OCI-LY7 (cell line): ENCODE results near the gene OR5D13. TPM values are rescaled to one million over a fixed set of nuclear protein-coding genes. Genes with fewer than 3 reads are reported as not detected.

Experiments used
- BruUV-seq: library from RNA; stranded (reverse); fragments of 400-500 nt; replicated peaks from 2 replicates; lab custom pipeline; 2021; lab: Mats Ljungman, UMichigan
- CTCF ChIA-PET: fragments of 300-600 bp; sonication (Branson Sonifier 250); formaldehyde crosslinking; loops from one replicate; lab custom pipeline; 2022; ENCODE audit warnings: antibody characterized with exemption; ENCODE audit not compliant: unreplicated experiment; lab: Charles Lee
- POLR2A ChIA-PET: fragments of 300-600 bp; sonication (Branson Sonifier 250); formaldehyde crosslinking; loops from one replicate; lab custom pipeline; 2022; ENCODE audit warnings: antibody characterized with exemption; lab: Charles Lee
- DNase-seq: peaks from one replicate; pipeline ENCODE4 v3.0.0-alpha.2; 2015; ENCODE audit warnings: low spot score
- H2AFZ ChIP-seq: fragments of 200-600 bp; sonication (generic), shearing (Covaris generic); 2 replicates; pipeline ENCODE4 v1.6.1; 2014; ENCODE audit warnings: mild to moderate bottlenecking, antibody characterized with exemption, low read length, moderate library complexity
- H3K27ac ChIP-seq: fragments of 200-600 bp; sonication (generic); 2 replicates; pipeline ENCODE4 v1.5.1; 2014; ENCODE audit warnings: mixed run types, low read depth, mild to moderate bottlenecking, moderate library complexity, low read length, inconsistent platforms; ENCODE audit not compliant: poor library complexity, severe bottlenecking
- H3K36me3 ChIP-seq: fragments of 200-600 bp; sonication (generic); 2 replicates; pipeline ENCODE4 v1.6.1; 2014; ENCODE audit warnings: mild to moderate bottlenecking, antibody characterized with exemption, low read length, moderate library complexity, mixed read lengths; ENCODE audit not compliant: insufficient read depth
- H3K4me1 ChIP-seq: fragments of 200-600 bp; sonication (generic); 2 replicates; pipeline ENCODE4 v1.5.1; 2014; ENCODE audit warnings: mild to moderate bottlenecking, low read length; ENCODE audit not compliant: insufficient read depth, poor library complexity, severe bottlenecking
- H3K4me2 ChIP-seq: fragments of 200-600 bp; sonication (generic); 2 replicates; pipeline ENCODE4 v1.6.1; 2014; ENCODE audit warnings: mild to moderate bottlenecking, low read length
- H3K4me3 ChIP-seq: fragments of 200-600 bp; sonication (generic); 2 replicates; pipeline ENCODE4 v1.5.1; 2014; ENCODE audit warnings: mild to moderate bottlenecking, low read depth, low read length; ENCODE audit not compliant: poor library complexity, severe bottlenecking
- H3K79me2 ChIP-seq: fragments of 200-600 bp; sonication (generic); 2 replicates; pipeline ENCODE4 v1.6.1; 2016; ENCODE audit warnings: low read depth, mild to moderate bottlenecking, low read length, moderate library complexity, mixed read lengths; ENCODE audit not compliant: insufficient read depth
- H3K9me2 ChIP-seq: fragments of 200-600 bp; sonication (generic); 2 replicates; pipeline ENCODE4 v1.6.1; 2016; ENCODE audit warnings: mild to moderate bottlenecking, low read length, mixed read lengths; ENCODE audit not compliant: insufficient read depth
- H3K9me3 ChIP-seq: fragments of 200-600 bp; sonication (generic); 2 replicates; pipeline ENCODE4 v1.6.1; 2014; ENCODE audit warnings: mild to moderate bottlenecking, mixed run types, low read length, mixed read lengths
- H4K20me1 ChIP-seq: fragments of 200-600 bp; sonication (generic); 2 replicates; pipeline ENCODE4 v1.6.1; 2014; ENCODE audit warnings: mild to moderate bottlenecking, antibody characterized with exemption, low read length, moderate library complexity, mixed read lengths; ENCODE audit not compliant: insufficient read depth
- CTCF ChIP-seq: fragments of 200-600 bp; sonication (generic); conservative IDR thresholded peaks from 2 replicates; pipeline ENCODE4 v1.5.1; 2014; ENCODE audit warnings: mild to moderate bottlenecking, antibody characterized with exemption, low read length, moderate library complexity, mixed read lengths
- EZH2phosphoT487 ChIP-seq: fragments of 200-600 bp; sonication (generic); IDR thresholded peaks from 2 replicates; pipeline ENCODE4 v1.6.1; 2018; ENCODE audit warnings: low read depth, borderline replicate concordance, mild to moderate bottlenecking, mixed run types, antibody characterized with exemption, low read length, moderate library complexity, mixed read lengths
- intact Hi-C: fragments of 100-400 bp; cut with micrococcal nuclease; formaldehyde crosslinking; loops from one replicate; pipeline ENCODE4 v1.10.0; 2022; ENCODE audit not compliant: unreplicated experiment
- total RNA-seq, 2 experiments: library from RNA; depleted of rRNA in 1 of 2; stranded (reverse); fragments of >200 nt in 1 of 2; shearing (Covaris generic) in 1 of 2; gene quantifications; 2 replicates each; pipeline ENCODE4 v1.2.3, GENCODE V29; 2014 to 2022

OR5D13 gene
- total RNA-seq, 2 experiments from 2014 or later, result not detected

- Histone ChIP-seq H3K4me3 (no peak within 1 kb of the TSS), H3K79me2 (no peaks in the 10 kb centered on the region), H3K4me2 (no peak within 1 kb of the TSS), H2AFZ (no peak within 1 kb of the TSS), H3K36me3 (no peaks in the 10 kb centered on the region), H3K9me3 (no peaks in the 10 kb centered on the region), H3K27ac (no peak within 1 kb of the TSS), H3K9me2 (no peaks in the 10 kb centered on the region), H3K4me1 (no peaks in the 10 kb centered on the region), H4K20me1 (no peaks in the 10 kb centered on the region)
- TF ChIP-seq CTCF, result no peak
- TF ChIP-seq EZH2phosphoT487, result no peak
- ChIA-PET CTCF (no interaction called here), POLR2A (no interaction called here)
- DNase-seq, result no peak
- no TSS peak for BruUV-seq
- intact Hi-C loops, result no loop called here
Measured at GRCh38 chr11:55819330-55819729, 46.1 kb downstream of the OR5D13 start, which contains the start of gene OR5D18. Gene OR5D18 (plus strand): TSS chr11:55819630. CDS start chr11:55819630, 0 bp downstream.

Other genes with a start within 250 kb of the OR5D13 start
- gene OR4C15, start 219.0 kb upstream of the OR5D13 start, total RNA-seq (2014; rRNA removed; shearing (Covaris generic)), result not detected in 2 replicates
- gene OR4C15, start 219.0 kb upstream of the OR5D13 start, total RNA-seq (2022), result not detected in 2 replicates
- gene OR4C16, start 201.3 kb upstream of the OR5D13 start, total RNA-seq (2014; rRNA removed; shearing (Covaris generic)), result not detected in 2 replicates
- gene OR4C16, start 201.3 kb upstream of the OR5D13 start, total RNA-seq (2022), result not detected in 2 replicates
- gene OR4C11, start 165.8 kb upstream of the OR5D13 start, total RNA-seq (2014; rRNA removed; shearing (Covaris generic)), result not detected in 2 replicates
- gene OR4C11, start 165.8 kb upstream of the OR5D13 start, total RNA-seq (2022), result not detected in 2 replicates
- gene OR4P4, start 138.3 kb upstream of the OR5D13 start, total RNA-seq (2014; rRNA removed; shearing (Covaris generic)), result not detected in 2 replicates
- gene OR4P4, start 138.3 kb upstream of the OR5D13 start, total RNA-seq (2022), result not detected in 2 replicates
- gene OR4S2, start 125.1 kb upstream of the OR5D13 start, total RNA-seq (2014; rRNA removed; shearing (Covaris generic)), result not detected in 2 replicates
- gene OR4S2, start 125.1 kb upstream of the OR5D13 start, total RNA-seq (2022), result not detected in 2 replicates
- gene OR4C6, start 111.2 kb upstream of the OR5D13 start, total RNA-seq (2014; rRNA removed; shearing (Covaris generic)), result not detected in 2 replicates
- gene OR4C6, start 111.2 kb upstream of the OR5D13 start, total RNA-seq (2022), result not detected in 2 replicates
- gene OR5D14, start 22.1 kb downstream of the OR5D13 start, total RNA-seq (2014; rRNA removed; shearing (Covaris generic)), result not detected in 2 replicates
- gene OR5D14, start 22.1 kb downstream of the OR5D13 start, total RNA-seq (2022), result not detected in 2 replicates
- gene OR5L1, start 37.9 kb downstream of the OR5D13 start, total RNA-seq (2014; rRNA removed; shearing (Covaris generic)), result not detected in 2 replicates
- gene OR5L1, start 37.9 kb downstream of the OR5D13 start, total RNA-seq (2022), result not detected in 2 replicates
- gene OR5D18, start 46.2 kb downstream of the OR5D13 start, total RNA-seq (2014; rRNA removed; shearing (Covaris generic)), result not detected in 2 replicates
- not detected in 2 replicates for gene OR5D18, start 46.2 kb downstream of the OR5D13 start, total RNA-seq (2022)
- gene OR5L2, start 53.8 kb downstream of the OR5D13 start, total RNA-seq (2014; rRNA removed; shearing (Covaris generic)), result not detected in 2 replicates
- not detected in 2 replicates for gene OR5L2, start 53.8 kb downstream of the OR5D13 start, total RNA-seq (2022)
- gene OR5D16, start 65.3 kb downstream of the OR5D13 start, total RNA-seq (2014; rRNA removed; shearing (Covaris generic)), result not detected in 2 replicates
- gene OR5D16, start 65.3 kb downstream of the OR5D13 start, total RNA-seq (2022), result not detected in 2 replicates
- gene TRIM51, start 109.9 kb downstream of the OR5D13 start, total RNA-seq (2014; rRNA removed; shearing (Covaris generic)), result not detected in 2 replicates
- not detected in 2 replicates for gene TRIM51, start 109.9 kb downstream of the OR5D13 start, total RNA-seq (2022)
- gene OR5W2, start 141.1 kb downstream of the OR5D13 start, total RNA-seq (2014; rRNA removed; shearing (Covaris generic)), result not detected in 2 replicates
- gene OR5W2, start 141.1 kb downstream of the OR5D13 start, total RNA-seq (2022), result not detected in 2 replicates
- not detected in 2 replicates for gene OR5I1, start 163.0 kb downstream of the OR5D13 start, total RNA-seq (2014; rRNA removed; shearing (Covaris generic))
- not detected in 2 replicates for gene OR5I1, start 163.0 kb downstream of the OR5D13 start, total RNA-seq (2022)
- gene OR10AG1, start 196.5 kb downstream of the OR5D13 start, total RNA-seq (2014; rRNA removed; shearing (Covaris generic)), result not detected in 2 replicates
- not detected in 2 replicates for gene OR10AG1, start 196.5 kb downstream of the OR5D13 start, total RNA-seq (2022)
- 0.22 TPM in 1 of 2 replicates, not detected in the other for gene OR5F1, start 221.2 kb downstream of the OR5D13 start, total RNA-seq (2014; rRNA removed; shearing (Covaris generic))
- not detected in 2 replicates for gene OR5F1, start 221.2 kb downstream of the OR5D13 start, total RNA-seq (2022)